A549 (cell line): ENCODE data around the gene LIPA.

Experiments used
- BHLHE40 ChIP-seq: IDR thresholded peaks from 2 replicates; pipeline ENCODE4 v1.6.1; 2012; ENCODE audit warnings: low read depth, low read length, inconsistent platforms
- CTCF ChIP-seq: fragments of >200 bp; sonication (Bioruptor Twin); formaldehyde crosslinking; IDR thresholded peaks from 3 replicates; pipeline ENCODE4 v1.5.1; 2016
- EHMT2 ChIP-seq: fragments of 200-600 bp; sonication (generic); IDR thresholded peaks from 2 replicates; pipeline ENCODE4 v1.6.1; 2016; ENCODE audit warnings: antibody characterized with exemption, low read depth, mild to moderate bottlenecking, moderate library complexity
- FOSB ChIP-seq: fragments of 250-450 bp; sonication (Bioruptor Pico); IDR thresholded peaks from 2 replicates; pipeline ENCODE4 v1.5.0; 2020; ENCODE audit warnings: mild to moderate bottlenecking, moderate library complexity
- FOSL2 ChIP-seq, 2 experiments: fragments of 450-650 bp in 1 of 2; fragments of >200 bp in 1 of 2; sonication (Bioruptor Twin) in 1 of 2; formaldehyde crosslinking; IDR thresholded peaks; 2 replicates each; pipeline versions ENCODE4 v1.5.0 to v1.6.1; 2016 to 2020; ENCODE audit warnings: mild to moderate bottlenecking in 1 of 2, moderate library complexity in 1 of 2
- JUN ChIP-seq, 2 experiments: fragments of >200 bp; sonication (Bioruptor Twin); formaldehyde crosslinking; IDR thresholded peaks; 2 replicates in 1 of 2; 3 replicates in 1 of 2; pipeline ENCODE4 v1.6.1; 2016 to 2017
- KDM1A ChIP-seq: fragments of 200-600 bp; sonication (generic); IDR thresholded peaks from 2 replicates; pipeline ENCODE4 v1.6.1; 2016; ENCODE audit warnings: low read depth, mild to moderate bottlenecking
- MYC ChIP-seq: IDR thresholded peaks from 2 replicates; pipeline ENCODE4 v1.6.1; 2012; ENCODE audit warnings: mild to moderate bottlenecking, inconsistent platforms, low read length, improper control_type of control experiment, borderline replicate concordance
- POLR2A ChIP-seq: IDR thresholded peaks from 2 replicates; pipeline ENCODE4 v1.6.1; 2012; ENCODE audit warnings: mild to moderate bottlenecking, low read length
- RAD21 ChIP-seq, 2 experiments: fragments of >200 bp in 1 of 2; sonication (Bioruptor Twin) in 1 of 2; formaldehyde crosslinking in 1 of 2; IDR thresholded peaks in 1 of 2; conservative IDR thresholded peaks in 1 of 2; 2 replicates in 1 of 2; 3 replicates in 1 of 2; pipeline ENCODE4 v1.6.1; 2012 to 2018; ENCODE audit warnings: inconsistent platforms in 1 of 2
- REST ChIP-seq: fragments of 200-600 bp; sonication (generic); IDR thresholded peaks from 2 replicates; pipeline ENCODE4 v1.6.1; 2016; ENCODE audit warnings: antibody characterized with exemption, mild to moderate bottlenecking, moderate library complexity
- RNF2 ChIP-seq: fragments of 200-600 bp; sonication (generic); IDR thresholded peaks from 2 replicates; pipeline ENCODE4 v1.6.1; 2016; ENCODE audit warnings: low read depth, mild to moderate bottlenecking, antibody characterized with exemption, moderate library complexity, borderline replicate concordance
- SMC3 ChIP-seq: fragments of >200 bp; sonication (Bioruptor Twin); formaldehyde crosslinking; IDR thresholded peaks from 3 replicates; pipeline ENCODE4 v1.6.1; 2018; ENCODE audit warnings: inconsistent platforms

DNA sequence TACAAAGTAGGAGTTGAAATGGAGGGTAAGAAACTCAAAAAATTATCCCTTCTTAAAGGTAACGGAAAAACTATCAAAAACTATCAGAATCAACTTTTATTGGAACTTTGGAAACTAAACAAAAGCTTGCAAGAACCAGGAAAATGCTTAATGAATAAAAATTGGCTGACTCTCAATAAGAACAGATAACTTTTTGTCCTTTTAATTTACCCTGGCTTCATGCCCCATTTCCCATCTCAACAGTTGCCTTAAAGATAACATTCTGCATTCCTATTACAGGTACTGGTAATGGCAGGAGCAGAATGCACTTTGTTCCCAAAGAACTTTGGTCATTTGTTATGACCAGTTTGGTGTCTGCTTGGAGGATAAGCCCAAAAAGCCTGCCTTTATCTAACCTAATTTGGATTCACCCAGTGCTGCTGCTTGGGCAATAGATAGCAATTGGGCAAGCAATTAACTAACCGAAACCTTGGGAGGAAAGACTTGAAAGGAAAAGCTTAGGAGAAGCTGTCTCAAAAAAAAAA, 62.3 kb downstream of the LIPA start:
- TF ChIP-seq CTCF (no peak), REST (no peak), POLR2A (no peak), SMC3 (no peak), FOSL2 (IDR thresholded peaks at IDR 0.05) (no peak), FOSL2 (CRISPR knock-in tag; IDR thresholded peaks at IDR 0.05) (no peak), JUN (IDR thresholded peaks at IDR 0.05) (no peak), RNF2 (no peak), EHMT2 (no peak), RAD21 (conservative IDR thresholded peaks at IDR 0.05 in 1 of 2, IDR thresholded peaks at IDR 0.05 in 1 of 2) (no peak), FOSB (no peak), KDM1A (no peak), BHLHE40 (no peak), MYC (no peak)
